Panc1 (cell line): ENCODE results near the gene MRGPRD.

ENCODE experiments used
- POLR2AphosphoS5 ChIP-seq: IDR thresholded peaks from 2 replicates; pipeline ENCODE4 v1.6.1; 2012; ENCODE audit warnings: mild to moderate bottlenecking, low read depth, low read length, moderate library complexity
- TCF7L2 ChIP-seq: IDR thresholded peaks from 2 replicates; pipeline ENCODE4 v1.6.1; 2011; ENCODE audit warnings: mild to moderate bottlenecking, low read depth, low read length, inconsistent platforms
- TF ChIP-seq, protein P1 (sequence below): fragments of 450-650 bp; IDR thresholded peaks from 2 replicates; pipeline ENCODE4 v1.5.1; 2017; ENCODE audit warnings: mild to moderate bottlenecking

DNA sequence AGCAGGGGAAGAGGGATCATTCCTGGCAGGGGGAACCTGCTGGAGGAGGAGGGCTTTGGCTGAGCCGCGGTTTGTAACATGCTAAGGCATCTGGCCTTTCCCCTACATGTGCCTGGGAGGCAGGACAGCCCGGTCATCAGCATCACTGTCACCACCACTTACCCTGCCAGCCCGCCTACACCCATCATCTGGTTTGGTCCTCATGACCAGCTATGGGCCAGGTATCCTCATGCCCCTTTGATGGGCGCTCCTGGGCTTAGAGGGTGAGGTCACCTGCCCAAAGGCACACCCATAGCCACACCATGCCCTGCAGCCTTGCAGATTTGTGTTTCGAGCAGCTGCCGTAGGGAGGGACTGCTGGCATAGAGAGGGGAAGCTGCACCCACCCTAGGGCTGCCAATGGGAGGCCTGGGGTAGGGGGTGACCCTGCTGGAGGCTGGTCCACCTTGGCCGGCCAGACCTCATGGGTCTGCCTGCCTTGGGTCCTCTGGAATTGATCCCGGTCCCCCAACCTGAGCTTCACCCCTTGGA is 29.6 kb upstream of the MRGPRD start:
- TF ChIP-seq, protein P1, sequence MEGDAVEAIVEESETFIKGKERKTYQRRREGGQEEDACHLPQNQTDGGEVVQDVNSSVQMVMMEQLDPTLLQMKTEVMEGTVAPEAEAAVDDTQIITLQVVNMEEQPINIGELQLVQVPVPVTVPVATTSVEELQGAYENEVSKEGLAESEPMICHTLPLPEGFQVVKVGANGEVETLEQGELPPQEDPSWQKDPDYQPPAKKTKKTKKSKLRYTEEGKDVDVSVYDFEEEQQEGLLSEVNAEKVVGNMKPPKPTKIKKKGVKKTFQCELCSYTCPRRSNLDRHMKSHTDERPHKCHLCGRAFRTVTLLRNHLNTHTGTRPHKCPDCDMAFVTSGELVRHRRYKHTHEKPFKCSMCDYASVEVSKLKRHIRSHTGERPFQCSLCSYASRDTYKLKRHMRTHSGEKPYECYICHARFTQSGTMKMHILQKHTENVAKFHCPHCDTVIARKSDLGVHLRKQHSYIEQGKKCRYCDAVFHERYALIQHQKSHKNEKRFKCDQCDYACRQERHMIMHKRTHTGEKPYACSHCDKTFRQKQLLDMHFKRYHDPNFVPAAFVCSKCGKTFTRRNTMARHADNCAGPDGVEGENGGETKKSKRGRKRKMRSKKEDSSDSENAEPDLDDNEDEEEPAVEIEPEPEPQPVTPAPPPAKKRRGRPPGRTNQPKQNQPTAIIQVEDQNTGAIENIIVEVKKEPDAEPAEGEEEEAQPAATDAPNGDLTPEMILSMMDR: no peak
- TF ChIP-seq POLR2AphosphoS5 (no peak), TCF7L2 (no peak)
